Spleen (tissue), 11 donors: ENCODE measurements around the gene CRIP2. TPM values are rescaled to one million over a fixed set of nuclear protein-coding genes. Genes with fewer than 3 reads are reported as not detected.
A peak's percentile ranks its signal among the peaks of the same experiment; 100 is the strongest.

Experiments used
- DNase-seq: peaks from one replicate; pipeline ENCODE4 v3.0.0-alpha.2; 2020
- H3K27ac ChIP-seq, 8 donors: fragments of 200-600 bp; sonication (generic) in 7 of 8; 1 replicate in 4 of 8; 2 replicates in 4 of 8; pipeline versions ENCODE4 v1.5.0 to v1.8.0; 2016 to 2021; ENCODE audit warnings: inconsistent platforms in 4 of 8, mild to moderate bottlenecking in 4 of 8, moderate library complexity in 1 of 8
- H3K27me3 ChIP-seq, 7 donors: fragments of 200-600 bp; sonication (generic) in 6 of 7; replicated peaks in 1 of 7; 1 replicate in 4 of 7; 2 replicates in 3 of 7; pipeline versions ENCODE4 v1.5.0 to v1.8.0; 2016 to 2021; ENCODE audit warnings: inconsistent platforms in 3 of 7, mild to moderate bottlenecking in 1 of 7
- H3K36me3 ChIP-seq, 6 donors: fragments of 200-600 bp; sonication (generic) in 5 of 6; 1 replicate in 4 of 6; 2 replicates in 2 of 6; pipeline versions ENCODE4 v1.5.0 to v1.8.0; 2016 to 2021; ENCODE audit warnings: inconsistent platforms in 2 of 6
- H3K4me1 ChIP-seq, 6 donors: fragments of 200-600 bp; sonication (generic) in 5 of 6; 1 replicate in 3 of 6; 2 replicates in 3 of 6; pipeline versions ENCODE4 v1.5.0 to v1.8.0; 2016 to 2021; ENCODE audit warnings: inconsistent platforms in 3 of 6
- H3K4me3 ChIP-seq, 8 donors: fragments of 200-600 bp; sonication (generic) in 7 of 8; 1 replicate in 4 of 8; 2 replicates in 4 of 8; pipeline versions ENCODE4 v1.5.0 to v1.8.0; 2016 to 2021; ENCODE audit warnings: inconsistent platforms in 4 of 8, mild to moderate bottlenecking in 4 of 8, moderate library complexity in 2 of 8
- H3K9me3 ChIP-seq, 8 donors: fragments of 200-600 bp; sonication (generic) in 7 of 8; 1 replicate in 4 of 8; 2 replicates in 4 of 8; pipeline versions ENCODE4 v1.5.0 to v1.8.0; 2016 to 2021; ENCODE audit warnings: inconsistent platforms in 4 of 8
- POLR2A ChIP-seq, 3 donors: fragments of 450-650 bp; IDR thresholded peaks; one replicate each; pipeline ENCODE4 v1.5.1; 2017; ENCODE audit warnings: antibody characterized with exemption in 3 of 3, mild to moderate bottlenecking in 1 of 3
- POLR2AphosphoS5 ChIP-seq, 3 donors: sonication (generic); formaldehyde crosslinking; IDR thresholded peaks; one replicate each; pipeline ENCODE4 v1.5.1; 2017; ENCODE audit warnings: antibody characterized with exemption in 3 of 3
- whole genome bisulfite sequencing, 5 donors: extraction: QIAGEN DNeasy Blood & Tissue Kit in 3 of 5; methylation state at CpG; one replicate each; pipeline versions ENCODE4 v1.1.5 to v1.1.7; 2013 to 2018; 5-methylcytosine and 5-hydroxymethylcytosine counted together
- intact Hi-C: fragments of 100-400 bp; cut with DNase I; formaldehyde crosslinking; loops from one replicate; pipeline ENCODE4 v1.15.0; 2023; ENCODE audit warnings: low total_unique reads
- polyA plus RNA-seq, 3 donors: library from polyadenylated mRNA; stranded (reverse); fragments of 200-250 nt; gene quantifications; one replicate each; pipeline ENCODE4 v1.2.1, GENCODE V29; 2013
- total RNA-seq, 7 donors: library from RNA; depleted of rRNA in 3 of 7; stranded (reverse); fragments of >200 nt in 3 of 7; fragmentation: NEBNext Ultra II Directional in 4 of 7; extraction: Animal tissue kit (Norgen Biotek cat#: 25700) in 4 of 7; gene quantifications; one replicate each; pipeline versions ENCODE4 v1.1.0 to v1.2.1, GENCODE V29; 2016 to 2021
- TF ChIP-seq, protein P1 (sequence below), 11 experiments: fragments of 200-600 bp in 7 of 11; fragments of 450-650 bp in 4 of 11; sonication (generic) in 4 of 11; IDR thresholded peaks in 8 of 11; conservative IDR thresholded peaks in 3 of 11; 1 replicate in 7 of 11; 2 replicates in 4 of 11; pipeline versions ENCODE4 v1.4.0 to v1.8.0; 2016 to 2021; ENCODE audit warnings: antibody characterized with exemption in 11 of 11, inconsistent platforms in 4 of 11, mild to moderate bottlenecking in 1 of 11
- donor health status: healthy with polysubstance abuse.
- donor health status: DM: no; HTN: no; CAD: no; lungs with moderate emphysema.
- donor health status: DM: no; HTN: no; CAD: no.
- donor health status: Bipolar disorder and iron deficiency.
- donor health status: healthy.
- donor health status: DM: no; HTN: no; CAD: no.
- donor health status: DM: yes; HTN: yes; CAD: no.

Gene CRIP2
- total and polyA plus RNA-seq, 10 donors: 68.6 to 181 (median 111) TPM

DNA sequence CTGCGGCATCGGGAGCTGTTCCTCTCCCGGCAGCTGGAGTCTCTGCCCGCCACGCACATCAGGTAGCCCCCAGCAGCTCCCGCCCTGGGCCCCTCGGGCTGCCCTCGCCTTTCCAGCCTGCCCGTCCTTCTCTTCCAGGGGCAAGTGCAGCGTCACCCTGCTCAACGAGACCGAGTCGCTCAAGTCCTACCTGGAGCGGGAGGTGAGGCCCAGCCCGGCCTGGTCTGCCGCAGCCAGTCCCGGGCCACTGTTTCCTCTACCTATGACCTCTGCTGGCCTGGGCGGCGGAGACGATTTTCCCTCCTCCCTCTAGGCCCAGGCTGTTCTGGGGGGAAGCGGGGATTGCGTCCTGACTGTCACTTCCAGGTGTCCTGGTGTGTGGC, 24.5 kb upstream of the CRIP2 start:
- Histone ChIP-seq H3K36me3 (peaks cover 0 to 85% (median 46%) of the 10 kb centered on the region in 6 donors), H3K9me3 (no peaks in the 10 kb centered on the region), H3K27ac (no peak overlapping the region), H3K4me3 (no peak overlapping the region), H3K4me1 (peaks cover 4 to 19% (median 12%) of the 10 kb centered on the region in 6 donors), H3K27me3 (no peaks in the 10 kb centered on the region)
- intact Hi-C loops: no loop called here
- TF ChIP-seq, protein P1, sequence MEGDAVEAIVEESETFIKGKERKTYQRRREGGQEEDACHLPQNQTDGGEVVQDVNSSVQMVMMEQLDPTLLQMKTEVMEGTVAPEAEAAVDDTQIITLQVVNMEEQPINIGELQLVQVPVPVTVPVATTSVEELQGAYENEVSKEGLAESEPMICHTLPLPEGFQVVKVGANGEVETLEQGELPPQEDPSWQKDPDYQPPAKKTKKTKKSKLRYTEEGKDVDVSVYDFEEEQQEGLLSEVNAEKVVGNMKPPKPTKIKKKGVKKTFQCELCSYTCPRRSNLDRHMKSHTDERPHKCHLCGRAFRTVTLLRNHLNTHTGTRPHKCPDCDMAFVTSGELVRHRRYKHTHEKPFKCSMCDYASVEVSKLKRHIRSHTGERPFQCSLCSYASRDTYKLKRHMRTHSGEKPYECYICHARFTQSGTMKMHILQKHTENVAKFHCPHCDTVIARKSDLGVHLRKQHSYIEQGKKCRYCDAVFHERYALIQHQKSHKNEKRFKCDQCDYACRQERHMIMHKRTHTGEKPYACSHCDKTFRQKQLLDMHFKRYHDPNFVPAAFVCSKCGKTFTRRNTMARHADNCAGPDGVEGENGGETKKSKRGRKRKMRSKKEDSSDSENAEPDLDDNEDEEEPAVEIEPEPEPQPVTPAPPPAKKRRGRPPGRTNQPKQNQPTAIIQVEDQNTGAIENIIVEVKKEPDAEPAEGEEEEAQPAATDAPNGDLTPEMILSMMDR (IDR thresholded peaks at IDR 0.05 in 8 of 11, conservative IDR thresholded peaks at IDR 0.05 in 3 of 11): no peak
- TF ChIP-seq POLR2AphosphoS5 (IDR thresholded peaks at IDR 0.05): peak in 1 of 3 donors; percentile 9
- WGBS, 5 donors: 84 to 94% (median 88%) methylated on average over 16 to 22 of the region's 22 CpGs
- DNase-seq: no peak

DNA sequence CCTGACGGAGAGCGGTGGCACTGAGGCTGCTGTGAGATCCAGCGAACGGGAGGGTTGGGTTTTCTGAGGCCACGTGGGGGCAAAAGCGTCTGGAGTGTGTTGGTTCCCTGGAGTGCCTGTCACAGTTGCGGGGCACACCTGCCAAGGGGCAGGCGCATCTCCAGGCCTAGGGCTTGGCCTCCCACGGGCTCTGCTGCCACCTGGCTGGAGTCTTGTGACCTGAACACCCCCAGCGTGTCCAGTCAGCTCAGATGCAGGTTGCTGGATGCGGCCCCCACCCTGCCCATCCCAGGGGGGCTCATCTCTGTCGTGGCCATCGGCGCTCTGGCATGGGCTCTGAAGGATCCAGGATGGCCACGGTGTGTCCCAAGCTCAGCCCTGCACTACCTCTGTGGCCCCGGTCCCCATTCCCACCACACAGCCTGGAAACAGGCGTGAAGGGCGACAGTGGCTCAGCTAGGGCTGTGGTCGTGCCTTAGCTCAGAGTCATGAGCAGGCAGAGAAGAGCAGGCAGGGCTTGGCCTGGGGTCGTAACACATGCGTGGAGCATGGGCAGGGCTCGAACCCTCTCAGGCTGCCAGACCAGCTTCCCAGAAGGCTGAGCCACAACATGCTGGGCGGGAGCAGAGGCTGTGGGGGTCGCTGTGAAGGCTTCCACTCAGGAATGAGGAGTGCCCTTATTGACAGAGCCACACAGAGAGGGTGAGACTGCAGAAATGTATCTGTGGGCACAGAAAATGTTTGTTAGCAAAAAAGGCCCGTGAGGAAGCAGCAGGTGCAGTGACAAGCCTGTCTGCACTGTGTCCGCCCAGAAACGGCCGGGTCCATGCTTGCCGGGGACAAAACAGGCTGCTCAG, 23.5 kb upstream of the CRIP2 start:
- no peak overlapping the region for H3K4me3 ChIP-seq
- intact Hi-C loops: no loop called here
- 93 to 95% (median 93%) methylated on average over 22 to 29 of the region's 29 CpGs for WGBS, 5 donors
- H3K4me1 ChIP-seq: peaks cover 4 to 19% (median 12%) of the 10 kb centered on the region in 6 donors
- DNase-seq: no peak
- H3K27ac ChIP-seq: no peak overlapping the region
- no peaks in the 10 kb centered on the region for H3K9me3 ChIP-seq
- TF ChIP-seq, protein P1 (IDR thresholded peaks at IDR 0.05 in 8 of 11, conservative IDR thresholded peaks at IDR 0.05 in 3 of 11): no peak
- no peak for TF ChIP-seq POLR2AphosphoS5 (IDR thresholded peaks at IDR 0.05)
- TF ChIP-seq POLR2A (IDR thresholded peaks at IDR 0.05): no peak
- H3K36me3 ChIP-seq: peaks cover 0 to 85% (median 55%) of the 10 kb centered on the region in 6 donors
- H3K27me3 ChIP-seq: no peaks in the 10 kb centered on the region

DNA sequence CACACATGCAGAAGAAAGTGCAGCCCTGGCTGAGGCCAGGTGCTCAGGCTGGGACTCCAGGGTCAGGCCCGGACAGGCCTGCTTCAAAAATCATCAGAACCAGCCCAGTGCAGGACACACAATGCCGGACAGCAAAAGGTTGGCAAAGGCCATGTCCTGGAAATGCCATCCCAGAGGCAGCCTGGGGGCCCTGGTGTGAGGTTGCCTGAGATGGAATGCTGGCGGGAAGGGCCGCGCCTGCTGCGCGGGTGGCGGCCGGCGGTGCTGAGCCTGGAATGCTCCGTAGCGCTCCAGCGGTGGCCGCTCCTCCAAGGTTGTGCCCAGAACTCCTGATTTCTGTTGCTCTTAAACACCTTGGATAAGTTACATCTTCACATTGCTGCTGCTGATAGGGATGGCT, 21.7 kb upstream of the CRIP2 start:
- no peak overlapping the region for H3K4me3 ChIP-seq
- intact Hi-C loops: no loop called here
- H3K36me3 ChIP-seq: peaks cover 0 to 88% (median 72%) of the 10 kb centered on the region in 6 donors
- TF ChIP-seq POLR2AphosphoS5 (IDR thresholded peaks at IDR 0.05) (peak in 1 of 3 donors; percentile 43), POLR2A (IDR thresholded peaks at IDR 0.05) (no peak)
- TF ChIP-seq, protein P1 (IDR thresholded peaks at IDR 0.05 in 8 of 11, conservative IDR thresholded peaks at IDR 0.05 in 3 of 11): no peak
- H3K27me3 ChIP-seq: no peaks in the 10 kb centered on the region
- H3K4me1 ChIP-seq: peaks cover 4 to 18% (median 12%) of the 10 kb centered on the region in 6 donors
- H3K9me3 ChIP-seq: no peaks in the 10 kb centered on the region
- H3K27ac ChIP-seq: no peak overlapping the region
- 88 to 91% (median 90%) methylated on average over 11 to 14 of the region's 14 CpGs for WGBS, 5 donors
- no peak for DNase-seq

DNA sequence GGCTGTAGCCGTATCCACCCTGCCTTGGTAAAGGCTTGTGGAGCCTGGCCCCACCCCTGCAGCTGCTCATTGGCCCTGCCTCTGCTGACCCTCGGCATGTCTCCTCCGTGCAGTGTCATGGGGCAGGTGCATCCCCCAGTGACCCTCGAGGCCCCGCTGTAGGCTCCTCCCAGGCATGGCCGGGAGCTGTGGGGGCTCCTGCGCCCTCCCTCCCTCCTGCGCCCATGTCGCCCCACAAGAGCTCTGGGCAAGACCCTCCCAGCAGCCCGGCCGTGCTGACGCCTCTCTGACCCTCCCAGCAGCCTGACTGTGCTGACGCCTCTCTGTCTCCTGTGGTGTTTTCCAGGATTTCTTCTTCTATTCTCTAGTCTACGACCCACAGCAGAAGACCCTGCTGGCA, 20.8 kb upstream of the CRIP2 start:
- H3K4me1 ChIP-seq: peaks cover 1 to 9% (median 5%) of the 10 kb centered on the region in 6 donors
- no peak for DNase-seq
- no peak overlapping the region for H3K4me3 ChIP-seq
- TF ChIP-seq, protein P1 (IDR thresholded peaks at IDR 0.05 in 8 of 11, conservative IDR thresholded peaks at IDR 0.05 in 3 of 11): no peak
- TF ChIP-seq POLR2AphosphoS5 (IDR thresholded peaks at IDR 0.05): no peak
- no peak for TF ChIP-seq POLR2A (IDR thresholded peaks at IDR 0.05)
- no peaks in the 10 kb centered on the region for H3K27me3 ChIP-seq
- intact Hi-C loops: no loop called here
- WGBS, 5 donors: 87 to 93% (median 88%) methylated on average over 14 of the region's 14 CpGs
- H3K9me3 ChIP-seq: no peaks in the 10 kb centered on the region
- H3K27ac ChIP-seq: no peak overlapping the region
- H3K36me3 ChIP-seq: peaks cover 0 to 96% (median 76%) of the 10 kb centered on the region in 6 donors
